Measurements from ENCODE around the gene EXOC3.

EXOC3 gene

GRCh38 chr5:407051-407450, 35.9 kb upstream of the EXOC3 start:
- DNase-seq (ENCODE audit: low spot score): no peak

GRCh38 chr5:407801-408268, 35.1 kb upstream of the EXOC3 start:
- DNase-seq (ENCODE audit: low spot score): peak; percentile 31

DNA sequence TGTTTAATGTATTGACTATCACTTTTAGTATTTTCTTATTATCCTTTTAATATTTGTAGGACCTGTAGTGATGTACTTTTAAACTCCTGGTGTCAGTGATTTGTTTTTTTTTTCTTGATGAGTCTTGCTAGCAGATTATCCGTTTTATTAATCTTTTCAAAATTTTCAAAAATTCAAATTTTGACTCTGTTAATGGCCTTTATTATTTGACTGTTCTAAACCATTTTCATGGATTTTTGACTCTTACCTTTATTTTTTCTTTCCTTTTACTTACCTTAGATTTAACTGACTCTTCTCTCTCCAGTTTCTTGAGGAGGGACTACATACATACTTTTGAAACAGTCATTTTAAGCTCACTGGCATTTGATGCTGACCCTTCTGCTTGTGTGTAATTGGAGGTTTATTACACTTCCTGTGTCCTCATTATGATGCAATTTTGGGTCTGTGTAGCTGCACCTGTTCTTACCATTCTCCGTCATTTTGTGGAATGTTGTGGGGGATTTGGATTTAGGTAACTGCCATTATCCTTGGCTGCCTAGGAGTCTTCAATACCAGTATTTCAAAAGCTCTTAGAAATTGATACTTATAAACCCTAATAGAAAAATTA, 32.0 kb upstream of the EXOC3 start:
- no peak for DNase-seq (ENCODE audit: low spot score)

DNA sequence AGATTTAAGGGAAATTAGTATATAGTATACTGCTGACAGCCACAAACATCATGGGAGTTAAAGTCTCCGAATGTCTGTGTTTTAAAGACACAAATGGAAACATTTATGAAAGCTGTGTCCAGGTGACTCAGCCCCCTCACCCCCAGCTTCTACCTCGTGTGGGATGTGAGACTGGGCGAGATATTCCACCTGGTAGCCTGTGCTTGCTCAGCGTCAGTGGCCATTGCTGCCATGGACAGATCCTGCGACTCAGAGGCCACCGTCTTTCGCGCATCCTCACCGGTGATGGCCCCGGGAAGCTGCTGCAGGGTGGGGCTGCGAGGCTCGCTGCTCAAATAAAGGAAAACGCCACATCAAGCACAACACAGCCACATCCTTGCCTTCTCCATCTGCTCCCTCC, 31.2 kb upstream of the EXOC3 start:
- DNase-seq (ENCODE audit: low spot score): no peak

- peak; percentile 87 for DNase-seq (ENCODE audit: low spot score)
Observed at GRCh38 chr5:414991-415927, 27.7 kb upstream of the EXOC3 start.

DNA sequence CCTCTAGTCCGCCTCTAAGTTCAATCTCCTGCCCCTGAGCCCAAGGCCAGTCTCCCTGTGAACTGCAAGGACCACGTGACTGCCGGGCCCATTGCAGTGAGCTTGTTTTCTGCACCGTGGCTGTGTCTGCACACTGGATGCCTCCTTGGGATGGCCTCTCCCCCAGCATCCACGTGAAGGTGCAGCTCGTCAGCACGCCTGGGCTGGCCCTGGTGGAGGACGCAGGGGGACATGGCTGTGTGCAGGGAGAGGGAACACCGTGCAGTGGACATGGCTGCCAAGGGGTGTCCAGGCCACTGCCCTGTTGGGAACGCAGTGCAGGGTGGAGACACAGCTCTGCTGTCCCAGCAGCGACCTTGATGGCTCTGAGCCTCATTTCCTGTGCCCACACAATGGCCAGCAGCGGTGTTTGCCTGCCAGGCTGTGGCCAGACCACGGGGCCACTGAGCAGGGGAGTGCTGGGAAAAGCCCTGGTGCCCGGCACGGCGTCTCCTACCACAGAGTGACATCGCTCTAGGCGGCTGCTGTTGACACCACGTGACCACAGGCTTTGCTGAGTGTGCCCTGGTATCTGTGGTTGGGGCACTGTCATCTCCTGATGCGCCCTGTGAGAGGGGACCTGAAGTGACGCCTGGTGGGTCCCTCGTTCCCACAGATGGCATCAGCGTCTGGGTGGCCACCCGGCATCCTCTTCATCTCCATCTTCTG, 26.9 kb upstream of the EXOC3 start:
- DNase-seq (ENCODE audit: low spot score): no peak

DNA sequence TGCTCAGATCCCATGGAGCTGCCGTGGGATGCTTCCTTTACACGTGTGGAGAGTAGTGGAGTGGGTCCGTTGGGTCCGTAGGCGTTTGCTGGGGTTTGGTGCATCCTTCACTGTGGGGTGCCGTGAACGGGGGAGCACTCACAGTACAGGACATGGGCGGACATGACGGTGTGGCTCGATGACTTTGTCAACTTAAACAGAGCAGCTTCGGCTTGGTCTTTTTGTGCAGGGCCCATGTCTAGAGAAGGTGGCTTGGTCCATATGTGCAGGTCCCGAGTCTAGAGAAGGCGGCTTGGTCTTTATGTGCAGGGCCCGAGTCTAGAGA, 26.4 kb upstream of the EXOC3 start:
- no peak for DNase-seq (ENCODE audit: low spot score)

DNA sequence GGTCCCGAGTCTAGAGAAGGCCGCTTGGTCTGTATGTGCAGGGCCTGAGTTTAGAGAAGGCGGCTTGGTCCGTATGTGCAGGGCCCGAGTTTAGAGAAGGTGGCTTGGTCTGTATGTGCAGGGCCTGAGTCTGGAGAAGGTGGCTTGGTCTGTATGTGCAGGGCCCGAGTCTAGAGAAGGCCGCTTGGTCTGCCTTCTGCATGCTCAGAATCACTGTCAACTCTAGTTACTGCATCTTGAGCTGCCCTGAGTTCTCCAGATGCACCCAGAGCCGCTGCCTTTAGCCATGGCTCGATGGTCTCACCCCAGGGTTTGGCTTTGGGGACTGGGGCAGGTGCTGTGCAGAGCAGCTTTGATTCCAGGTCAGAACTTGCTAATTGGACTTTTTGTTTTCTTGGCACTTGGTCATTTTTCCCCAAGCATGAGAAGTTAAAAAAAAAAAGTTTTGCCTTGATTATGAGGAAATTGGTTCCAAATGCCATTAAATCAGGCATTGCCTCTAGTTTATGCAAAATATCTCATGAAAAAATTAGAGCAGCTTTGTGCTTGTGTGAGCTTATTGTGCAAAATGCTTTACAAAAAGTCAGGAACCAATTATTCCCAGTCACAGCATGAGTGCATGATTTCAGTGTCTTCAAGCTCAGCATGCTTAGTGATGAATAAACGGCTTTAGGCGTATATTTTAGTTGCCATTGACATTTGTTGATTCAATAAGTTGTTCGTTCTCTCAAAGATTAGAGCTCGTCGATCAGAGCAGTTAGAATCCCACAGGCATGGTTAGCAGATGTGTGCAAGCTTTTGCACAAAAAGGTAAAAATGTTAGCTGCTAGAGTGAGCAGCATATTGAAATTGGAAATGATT, 25.4 kb upstream of the EXOC3 start:
- no peak for DNase-seq (ENCODE audit: low spot score)

DNA sequence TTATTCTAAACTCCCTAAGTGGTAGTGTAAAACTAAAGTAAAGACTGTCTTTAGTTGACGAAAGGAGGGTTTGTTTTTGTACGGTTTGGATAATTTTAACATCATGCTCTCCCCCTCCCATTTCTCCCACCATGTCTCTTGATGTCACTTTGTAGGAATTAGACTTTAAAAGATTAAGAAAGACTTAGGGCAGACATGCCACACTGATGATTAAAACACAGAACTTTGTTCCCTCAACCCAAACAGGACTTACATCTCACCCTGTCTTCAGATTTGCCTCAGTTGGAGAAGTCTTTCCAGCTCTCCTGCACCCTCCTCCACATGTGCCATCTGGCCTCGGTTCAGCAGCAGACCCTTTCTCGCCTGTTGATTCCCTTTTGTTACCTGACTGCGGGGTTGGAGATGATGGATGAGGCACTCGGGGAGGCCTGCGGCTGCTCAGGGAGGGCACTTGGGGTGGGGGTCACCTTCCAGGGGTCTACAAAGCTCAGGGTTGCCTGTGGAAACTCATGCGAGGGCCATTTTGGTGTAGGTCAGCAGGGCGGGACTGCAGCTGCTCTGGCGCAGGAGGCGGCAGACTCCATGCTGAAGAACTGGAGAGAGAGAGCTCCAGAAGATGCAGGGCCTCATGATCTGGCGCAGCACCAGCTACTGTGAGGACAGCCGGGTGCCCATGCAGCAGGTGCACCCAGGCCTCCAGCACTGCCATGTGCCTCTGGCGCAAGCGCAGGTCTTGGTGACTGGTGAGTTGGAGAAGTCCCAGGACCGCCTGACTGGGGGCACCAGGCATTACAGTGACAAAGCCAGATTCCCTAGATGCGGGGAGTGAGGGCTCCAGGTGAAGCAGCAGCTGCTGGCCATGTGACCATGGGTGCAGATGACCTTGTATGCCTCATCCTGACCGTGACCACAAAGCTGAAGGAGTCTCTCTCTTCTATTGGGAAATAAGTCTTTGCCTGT, 24.5 kb upstream of the EXOC3 start:
- no peak for DNase-seq (ENCODE audit: low spot score)

DNA sequence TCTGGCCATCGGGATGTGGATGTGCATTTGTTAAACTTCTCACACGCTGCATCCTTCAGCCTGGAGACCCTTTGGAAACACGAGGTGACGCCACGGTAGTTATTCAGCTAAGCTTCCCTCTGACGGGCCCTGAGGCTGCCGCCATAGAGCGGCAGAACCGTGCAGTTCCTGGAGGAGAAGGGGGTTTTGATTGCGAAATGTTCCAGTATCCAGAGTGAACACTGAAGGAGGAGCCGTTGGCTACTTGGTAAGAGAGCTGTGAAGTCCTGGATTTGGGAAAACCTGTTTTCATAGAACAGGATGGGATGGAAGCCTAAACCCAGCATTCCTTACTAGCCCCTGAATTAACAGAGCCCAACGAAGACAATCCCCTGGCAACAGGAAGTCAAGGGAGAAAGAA, 23.0 kb upstream of the EXOC3 start:
- no peak for DNase-seq (ENCODE audit: low spot score)

GRCh38 chr5:420632-421286, 22.2 kb upstream of the EXOC3 start:
- DNase-seq (ENCODE audit: low spot score): no peak

- DNase-seq (ENCODE audit: low spot score): no peak
Observed at GRCh38 chr5:421287-421880, 21.6 kb upstream of the EXOC3 start.

GRCh38 chr5:421901-422300, 21.1 kb upstream of the EXOC3 start:
- DNase-seq (ENCODE audit: low spot score): no peak

DNA sequence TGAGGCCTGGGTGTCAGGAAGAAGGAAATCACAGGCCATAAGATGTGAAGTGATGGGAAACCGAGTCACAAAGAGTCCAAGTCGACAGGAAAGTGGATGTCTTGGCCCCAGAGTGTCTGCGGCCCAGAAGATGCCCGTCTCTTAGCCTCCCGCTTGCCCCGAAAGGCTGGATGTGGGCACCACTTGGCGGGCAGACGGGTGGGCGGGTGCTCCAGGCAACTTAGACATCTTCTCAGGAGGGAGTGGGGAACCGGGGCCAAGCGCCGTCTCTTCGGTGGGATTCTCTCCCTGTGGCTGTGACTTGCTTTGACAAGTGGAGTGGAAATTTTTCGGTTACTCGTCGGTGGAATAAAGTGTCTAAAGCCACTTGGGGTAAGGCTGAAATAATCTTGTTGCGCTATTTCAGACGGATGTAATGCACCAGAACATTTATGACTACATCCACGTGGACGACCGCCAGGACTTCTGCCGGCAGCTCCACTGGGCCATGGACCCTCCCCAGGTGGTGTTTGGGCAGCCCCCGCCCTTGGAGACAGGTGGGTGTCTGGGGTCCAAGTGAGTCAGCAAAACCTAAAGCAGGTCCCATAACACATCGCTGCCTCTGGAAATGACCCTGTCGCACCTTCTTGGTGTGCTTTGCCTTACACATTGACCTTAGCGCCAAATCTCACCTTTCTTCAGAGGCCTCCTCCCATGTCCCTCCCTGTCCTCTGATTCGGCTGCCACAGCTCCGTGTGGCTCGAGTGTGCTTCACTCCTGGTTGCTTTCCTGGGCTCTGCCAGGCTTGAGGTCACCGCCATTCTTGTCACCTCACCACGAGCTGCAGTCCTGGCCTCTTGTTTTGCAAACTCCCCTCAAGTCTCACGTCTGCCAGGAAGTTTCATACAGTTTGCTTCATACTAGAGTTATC, 20.4 kb upstream of the EXOC3 start:
- DNase-seq (ENCODE audit: low spot score): no peak

GRCh38 chr5:423233-423565, 19.8 kb upstream of the EXOC3 start:
- DNase-seq (ENCODE audit: low spot score): no peak

GRCh38 chr5:423626-424261, 19.2 kb upstream of the EXOC3 start:
- no peak for DNase-seq (ENCODE audit: low spot score)

- DNase-seq (ENCODE audit: low spot score): peak; percentile 26
Observed at GRCh38 chr5:424301-425110, 18.5 kb upstream of the EXOC3 start.

- no peak for DNase-seq (ENCODE audit: low spot score)
Observed at GRCh38 chr5:425714-426113, 17.3 kb upstream of the EXOC3 start.

Data from ecto neural progenitor cell (in vitro differentiated cells).